ENCODE data around the gene POMT2. TPM values are rescaled to one million over a fixed set of nuclear protein-coding genes. Genes with fewer than 3 reads are reported as not detected.

POMT2 gene
- total and polyA plus RNA-seq, 2 donors (not counting 3 experiments of a cell fraction or from before 2014, with no cell fraction given), result 19.5 to 48.2 TPM

GRCh38 chr14:77369285-77369684, 48.6 kb upstream of the POMT2 start:
- CTCF ChIA-PET, result no interaction called here
- no peak overlapping the region for H3K27ac ChIP-seq (ENCODE audit: insufficient read depth, low read depth, low read length)
- dilution Hi-C loops (cut with MboI; ENCODE audit: extremely low pct_ligation_motif_present, low sequenced_read_pairs), result no loop called here
- no peaks in the 10 kb centered on the region for H3K27me3 ChIP-seq (ENCODE audit: control insufficient read depth in 2 of 2, insufficient read depth in 2 of 2, low read length in 2 of 2)
- peaks cover 1% of the 10 kb centered on the region for H3K79me2 ChIP-seq (ENCODE audit: control insufficient read depth, insufficient read depth, low read length)
- intact Hi-C loops (cut with micrococcal nuclease), result no loop called here
- H3K9ac ChIP-seq (replicated peaks; ENCODE audit: extremely low read depth, insufficient read depth, low read length), result no peak overlapping the region
- H3K4me1 ChIP-seq (ENCODE audit: control insufficient read depth, extremely low read depth, insufficient read depth, low read length), result no peaks in the 10 kb centered on the region
- peaks cover 0 to 2% of the 10 kb centered on the region in 2 experiments for H3K36me3 ChIP-seq (ENCODE audit: control insufficient read depth in 2 of 2, extremely low read depth in 1 of 2, insufficient read depth in 2 of 2, low read length in 2 of 2)
- no peaks in the 10 kb centered on the region for H4K20me1 ChIP-seq (replicated peaks; ENCODE audit: control insufficient read depth, extremely low read depth, insufficient read depth, low read length)
- H3K4me2 ChIP-seq (ENCODE audit: insufficient read depth, low read length), result no peak overlapping the region
- no peak overlapping the region for H2AFZ ChIP-seq (ENCODE audit: low read depth, low read length)
- DNase-seq (ENCODE audit: low read depth, low spot score) (no peak), FAIRE-seq (peak; percentile 21)
- POLR2A ChIA-PET, result no interaction called here
- TF ChIP-seq, protein P1, sequence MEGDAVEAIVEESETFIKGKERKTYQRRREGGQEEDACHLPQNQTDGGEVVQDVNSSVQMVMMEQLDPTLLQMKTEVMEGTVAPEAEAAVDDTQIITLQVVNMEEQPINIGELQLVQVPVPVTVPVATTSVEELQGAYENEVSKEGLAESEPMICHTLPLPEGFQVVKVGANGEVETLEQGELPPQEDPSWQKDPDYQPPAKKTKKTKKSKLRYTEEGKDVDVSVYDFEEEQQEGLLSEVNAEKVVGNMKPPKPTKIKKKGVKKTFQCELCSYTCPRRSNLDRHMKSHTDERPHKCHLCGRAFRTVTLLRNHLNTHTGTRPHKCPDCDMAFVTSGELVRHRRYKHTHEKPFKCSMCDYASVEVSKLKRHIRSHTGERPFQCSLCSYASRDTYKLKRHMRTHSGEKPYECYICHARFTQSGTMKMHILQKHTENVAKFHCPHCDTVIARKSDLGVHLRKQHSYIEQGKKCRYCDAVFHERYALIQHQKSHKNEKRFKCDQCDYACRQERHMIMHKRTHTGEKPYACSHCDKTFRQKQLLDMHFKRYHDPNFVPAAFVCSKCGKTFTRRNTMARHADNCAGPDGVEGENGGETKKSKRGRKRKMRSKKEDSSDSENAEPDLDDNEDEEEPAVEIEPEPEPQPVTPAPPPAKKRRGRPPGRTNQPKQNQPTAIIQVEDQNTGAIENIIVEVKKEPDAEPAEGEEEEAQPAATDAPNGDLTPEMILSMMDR (IDR thresholded peaks at IDR 0.05; ENCODE audit: extremely low read depth in 1 of 2, insufficient read depth in 1 of 2, low read depth in 1 of 2, low read length in 2 of 2), result no peak
- TF ChIP-seq FOS (IDR thresholded peaks at IDR 0.05; ENCODE audit: borderline replicate concordance, insufficient read depth, low read length), result no peak
- TF ChIP-seq POLR2A (IDR thresholded peaks at IDR 0.05; ENCODE audit: low read depth, low read length), result no peak
- no peak for TF ChIP-seq EZH2 (IDR thresholded peaks at IDR 0.05; ENCODE audit: borderline replicate concordance, low read depth, low read length, severe bottlenecking)
- no peak for TF ChIP-seq JUN (IDR thresholded peaks at IDR 0.05; ENCODE audit: borderline replicate concordance, insufficient read depth, insufficient read length, low read depth)
- BruUV-seq (replicated peaks), result no TSS peak
- no peaks in the 10 kb centered on the region for H3K9me1 ChIP-seq (replicated peaks; ENCODE audit: control insufficient read depth, extremely low read depth, insufficient read depth, low read length)
- no peak overlapping the region for H3K4me3 ChIP-seq (replicated peaks in 1 of 3; ENCODE audit: insufficient read depth in 1 of 3, low read depth in 1 of 3, low read length in 3 of 3)
- H3K9me3 ChIP-seq (replicated peaks; ENCODE audit: control insufficient read depth, insufficient read depth, low read length), result no peaks in the 10 kb centered on the region

DNA sequence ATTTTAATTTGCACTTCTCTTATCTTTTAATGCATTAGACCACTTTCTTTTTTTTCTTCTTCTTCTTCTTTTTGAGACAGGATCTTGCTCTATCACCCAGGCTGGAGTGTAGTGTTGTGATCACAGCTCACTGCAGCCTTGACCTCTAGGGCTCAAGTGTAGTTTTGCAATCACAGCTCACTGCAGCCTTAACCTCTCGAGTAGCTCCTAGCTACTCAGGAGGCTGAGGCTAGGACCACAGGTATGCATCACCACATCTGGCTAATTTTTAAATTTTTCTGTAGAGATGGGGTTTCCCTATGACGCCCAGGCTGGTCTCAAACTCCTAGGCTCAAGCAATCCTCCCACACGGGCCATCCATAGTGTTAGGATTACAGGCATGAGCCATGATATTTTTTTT, 43.5 kb upstream of the POMT2 start:
- CTCF ChIA-PET, result no interaction called here
- Histone ChIP-seq H3K27ac (ENCODE audit: insufficient read depth, low read depth, low read length) (no peak overlapping the region), H3K9me3 (replicated peaks; ENCODE audit: control insufficient read depth, insufficient read depth, low read length) (no peaks in the 10 kb centered on the region), H4K20me1 (replicated peaks; ENCODE audit: control insufficient read depth, extremely low read depth, insufficient read depth, low read length) (no peaks in the 10 kb centered on the region), H3K4me2 (ENCODE audit: insufficient read depth, low read length) (no peak overlapping the region), H2AFZ (ENCODE audit: low read depth, low read length) (no peak overlapping the region), H3K36me3 (ENCODE audit: control insufficient read depth in 2 of 2, extremely low read depth in 1 of 2, insufficient read depth in 2 of 2, low read length in 2 of 2) (peaks cover 0 to 2% of the 10 kb centered on the region in 2 experiments), H3K4me1 (ENCODE audit: control insufficient read depth, extremely low read depth, insufficient read depth, low read length) (no peaks in the 10 kb centered on the region), H3K79me2 (ENCODE audit: control insufficient read depth, insufficient read depth, low read length) (no peaks in the 10 kb centered on the region), H3K9me1 (replicated peaks; ENCODE audit: control insufficient read depth, extremely low read depth, insufficient read depth, low read length) (no peaks in the 10 kb centered on the region), H3K27me3 (ENCODE audit: control insufficient read depth in 2 of 2, insufficient read depth in 2 of 2, low read length in 2 of 2) (no peaks in the 10 kb centered on the region), H3K9ac (replicated peaks; ENCODE audit: extremely low read depth, insufficient read depth, low read length) (no peak overlapping the region), H3K4me3 (replicated peaks in 1 of 3; ENCODE audit: insufficient read depth in 1 of 3, low read depth in 1 of 3, low read length in 3 of 3) (no peak overlapping the region)
- no TSS peak for BruUV-seq (replicated peaks)
- TF ChIP-seq EZH2 (IDR thresholded peaks at IDR 0.05; ENCODE audit: borderline replicate concordance, low read depth, low read length, severe bottlenecking) (no peak), MAX (IDR thresholded peaks at IDR 0.05; ENCODE audit: insufficient read depth, insufficient read length) (no peak)
- dilution Hi-C loops (cut with MboI; ENCODE audit: extremely low pct_ligation_motif_present, low sequenced_read_pairs), result no loop called here
- DNase-seq (ENCODE audit: low read depth, low spot score) (no peak), FAIRE-seq (no peak)
- intact Hi-C loops (cut with micrococcal nuclease), result no loop called here
- POLR2A ChIA-PET, result no interaction called here
